IMR-90 (cell line): ENCODE measurements around the gene WWC2. TPM values are rescaled to one million over a fixed set of nuclear protein-coding genes. Genes with fewer than 3 reads are reported as not detected.

ENCODE experiments used
- ATAC-seq: fragments of 200-7000 bp; cut with Tn5 transposase; 2 replicates; pipeline ENCODE4 v1.9.1; 2020; ENCODE audit warnings: low read depth, mild to moderate bottlenecking, moderate library complexity
- BruUV-seq: library from RNA; stranded (reverse); fragments of 400-500 nt; replicated peaks from 2 replicates; lab custom pipeline; 2021; lab: Mats Ljungman, UMichigan
- CTCF ChIA-PET: fragments of 300-600 bp; formaldehyde crosslinking; extraction: SDS; loops from one replicate; lab custom pipeline; 2021; ENCODE audit warnings: antibody characterized with exemption; lab: Yijun Ruan, JAX
- POLR2A ChIA-PET: fragments of 300-600 bp; sonication (Branson Sonifier 250); formaldehyde crosslinking; loops from one replicate; lab custom pipeline; 2022; ENCODE audit warnings: antibody characterized with exemption; ENCODE audit not compliant: unreplicated experiment; lab: Charles Lee
- DNase-seq: peaks from one replicate; pipeline ENCODE4 v3.0.0; 2013
- H2AFZ ChIP-seq: replicated peaks from 2 replicates; pipeline ENCODE3; 2013; ENCODE audit warnings: low read length, mild to moderate bottlenecking; ENCODE audit not compliant: poor library complexity
- H2AK5ac ChIP-seq: 2 replicates; pipeline ENCODE4 v1.6.1; 2013; ENCODE audit warnings: low read depth, low read length, inconsistent platforms
- H2AK9ac ChIP-seq: replicated peaks from 2 replicates; pipeline ENCODE3; 2013; ENCODE audit warnings: mild to moderate bottlenecking, low read depth, low read length, moderate library complexity; ENCODE audit not compliant: poor library complexity
- H2BK120ac ChIP-seq: 2 replicates; pipeline ENCODE4 v1.6.1; 2013; ENCODE audit warnings: low read depth, low read length, inconsistent platforms
- H2BK15ac ChIP-seq: 3 replicates; pipeline ENCODE4 v1.6.1; 2013; ENCODE audit warnings: low read depth, low read length, inconsistent platforms
- H2BK20ac ChIP-seq: 2 replicates; pipeline ENCODE4 v1.6.1; 2013; ENCODE audit warnings: low read depth, mild to moderate bottlenecking, inconsistent platforms, low read length, moderate library complexity
- H2BK5ac ChIP-seq: 2 replicates; pipeline ENCODE4 v1.6.1; 2013; ENCODE audit warnings: mild to moderate bottlenecking, low read depth, low read length, inconsistent platforms; ENCODE audit not compliant: poor library complexity, severe bottlenecking
- H3K14ac ChIP-seq: replicated peaks from 2 replicates; pipeline ENCODE4 v1.6.1; 2013; ENCODE audit warnings: low read depth, low read length, inconsistent platforms
- H3K18ac ChIP-seq: 2 replicates; pipeline ENCODE4 v1.6.1; 2013; ENCODE audit warnings: low read depth, low read length, control low read depth
- H3K23ac ChIP-seq: 2 replicates; pipeline ENCODE4 v1.6.1; 2013; ENCODE audit warnings: low read depth, low read length, inconsistent platforms
- H3K27ac ChIP-seq: 2 replicates; pipeline ENCODE4 v1.5.1; 2013; ENCODE audit warnings: mild to moderate bottlenecking, control low read depth, low read length; ENCODE audit not compliant: insufficient read depth
- H3K27me3 ChIP-seq: 2 replicates; pipeline ENCODE4 v1.6.1; 2013; ENCODE audit warnings: low read length; ENCODE audit not compliant: control insufficient read depth, insufficient read depth
- H3K36me3 ChIP-seq: 2 replicates; pipeline ENCODE4 v1.6.1; 2013; ENCODE audit warnings: low read length, mixed read lengths; ENCODE audit not compliant: control insufficient read depth, insufficient read depth
- H3K4ac ChIP-seq: 2 replicates; pipeline ENCODE4 v1.6.1; 2013; ENCODE audit warnings: low read depth, low read length, inconsistent platforms
- H3K4me1 ChIP-seq: 2 replicates; pipeline ENCODE4 v1.6.1; 2013; ENCODE audit warnings: low read length, mixed read lengths; ENCODE audit not compliant: control insufficient read depth, insufficient read depth
- H3K4me2 ChIP-seq: 2 replicates; pipeline ENCODE4 v1.6.1; 2013; ENCODE audit warnings: low read depth, mild to moderate bottlenecking, control low read depth, low read length, moderate library complexity
- H3K4me3 ChIP-seq: 2 replicates; pipeline ENCODE4 v1.5.1; 2013; ENCODE audit warnings: low read depth, mild to moderate bottlenecking, control low read depth, low read length, moderate library complexity; ENCODE audit not compliant: insufficient read depth
- H3K56ac ChIP-seq: 2 replicates; pipeline ENCODE4 v1.6.1; 2013; ENCODE audit warnings: low read length, inconsistent platforms; ENCODE audit not compliant: insufficient read depth; ENCODE audit errors: extremely low read depth
- H3K79me1 ChIP-seq, 2 experiments: 2 replicates each; pipeline ENCODE4 v1.6.1; 2013; ENCODE audit warnings: low read length in 2 of 2, inconsistent platforms in 1 of 2, low read depth in 1 of 2
- H3K9ac ChIP-seq: 2 replicates; pipeline ENCODE4 v1.6.1; 2013; ENCODE audit warnings: low read depth, low read length, control low read depth
- H3K9me1 ChIP-seq: 2 replicates; pipeline ENCODE4 v1.6.1; 2013; ENCODE audit warnings: low read length, inconsistent platforms; ENCODE audit not compliant: insufficient read depth
- H3K9me3 ChIP-seq: 2 replicates; pipeline ENCODE4 v1.6.1; 2013; ENCODE audit warnings: low read length; ENCODE audit not compliant: control insufficient read depth, insufficient read depth
- H4K20me1 ChIP-seq: 2 replicates; pipeline ENCODE4 v1.6.1; 2013; ENCODE audit warnings: low read length, inconsistent platforms; ENCODE audit not compliant: insufficient read depth
- H4K5ac ChIP-seq: 2 replicates; pipeline ENCODE4 v1.6.1; 2013; ENCODE audit warnings: mild to moderate bottlenecking, low read depth, low read length, control low read depth
- H4K8ac ChIP-seq, 2 experiments: 2 replicates each; pipeline ENCODE4 v1.6.1; 2013; ENCODE audit warnings: low read depth in 2 of 2, low read length in 2 of 2, control low read depth in 1 of 2, inconsistent platforms in 1 of 2
- H4K91ac ChIP-seq: 2 replicates; pipeline ENCODE4 v1.6.1; 2013; ENCODE audit warnings: low read depth, low read length, inconsistent platforms; ENCODE audit not compliant: insufficient read depth
- BHLHE40 ChIP-seq: fragments of 150-350 bp; IDR thresholded peaks from 2 replicates; pipeline ENCODE4 v1.6.1; 2016; ENCODE audit warnings: mild to moderate bottlenecking, low read depth, low read length
- CEBPB ChIP-seq: IDR thresholded peaks from 2 replicates; pipeline ENCODE4 v1.6.1; 2012; ENCODE audit warnings: low read depth, low read length, improper control_type of control experiment
- CHD1 ChIP-seq: IDR thresholded peaks from 2 replicates; pipeline ENCODE4 v1.6.1; 2012; ENCODE audit warnings: low read depth, low read length, improper control_type of control experiment
- ELK1 ChIP-seq: fragments of 150-350 bp; IDR thresholded peaks from 2 replicates; pipeline ENCODE4 v1.6.1; 2016; ENCODE audit warnings: low read depth, mild to moderate bottlenecking, low read length, moderate library complexity, borderline replicate concordance
- FOS ChIP-seq: fragments of 150-350 bp; IDR thresholded peaks from 2 replicates; pipeline ENCODE4 v1.6.1; 2016; ENCODE audit warnings: low read depth, low read length
- MAFK ChIP-seq: IDR thresholded peaks from 2 replicates; pipeline ENCODE4 v1.6.1; 2012; ENCODE audit warnings: low read depth, low read length, improper control_type of control experiment
- MAZ ChIP-seq: IDR thresholded peaks from 2 replicates; pipeline ENCODE4 v1.6.1; 2012; ENCODE audit warnings: low read depth, mild to moderate bottlenecking, low read length, improper control_type of control experiment, moderate library complexity, borderline replicate concordance
- NFE2L2 ChIP-seq: fragments of 150-350 bp; IDR thresholded peaks from 2 replicates; pipeline ENCODE4 v1.6.1; 2016; ENCODE audit warnings: low read depth, mild to moderate bottlenecking, low read length
- POLR2A ChIP-seq: IDR thresholded peaks from 2 replicates; pipeline ENCODE4 v1.6.1; 2012; ENCODE audit warnings: mild to moderate bottlenecking, low read depth, low read length
- RAD21 ChIP-seq: IDR thresholded peaks from 2 replicates; pipeline ENCODE4 v1.6.1; 2012; ENCODE audit warnings: low read length, improper control_type of control experiment
- RCOR1 ChIP-seq: IDR thresholded peaks from 2 replicates; pipeline ENCODE4 v1.6.1; 2012; ENCODE audit warnings: mild to moderate bottlenecking, low read length, improper control_type of control experiment; ENCODE audit not compliant: insufficient replicate concordance
- RFX5 ChIP-seq: IDR thresholded peaks from 2 replicates; pipeline ENCODE4 v1.8.0; 2012; ENCODE audit warnings: low read depth, mild to moderate bottlenecking, low read length, moderate library complexity
- SMC3 ChIP-seq: fragments of 150-350 bp; IDR thresholded peaks from 2 replicates; pipeline ENCODE4 v1.6.1; 2016; ENCODE audit warnings: low read depth, mild to moderate bottlenecking, antibody characterized with exemption, low read length, moderate library complexity
- USF2 ChIP-seq: fragments of 150-350 bp; IDR thresholded peaks from 2 replicates; pipeline ENCODE4 v1.6.1; 2017; ENCODE audit warnings: mild to moderate bottlenecking, antibody characterized with exemption, low read length, low read depth
- WGBS, 2 experiments: methylation state at CpG; one replicate each; pipeline versions ENCODE4 v1.1.5 to v1.1.7; 2013; ENCODE audit warnings: missing lambda C conversion rate in 2 of 2; ENCODE audit not compliant: insufficient read length in 1 of 2; ENCODE audit errors: extremely low coverage in 2 of 2; 5-methylcytosine and 5-hydroxymethylcytosine counted together
- dilution Hi-C: fragments of 300-500 bp; cut with HindIII; formaldehyde crosslinking; loops from one replicate; pipeline ENCODE4 v1.14.3; 2018; ENCODE audit warnings: low sequenced_read_pairs; ENCODE audit not compliant: unreplicated experiment
- in situ Hi-C: fragments of 300-500 bp; cut with MboI; formaldehyde crosslinking; loops from 3 replicates; pipeline ENCODE4 v1.14.3; 2019; ENCODE audit warnings: low sequenced_read_pairs, inconsistent platforms, mixed read lengths
- intact Hi-C: fragments of 100-400 bp; cut with micrococcal nuclease; formaldehyde crosslinking; loops from 2 replicates; pipeline ENCODE4 v1.10.0; 2022
- polyA plus RNA-seq, 3 experiments: library from polyadenylated mRNA; depleted of rRNA; stranded (reverse); fragments of >200 nt; gene quantifications; 2 replicates each; pipeline ENCODE4 v1.2.3, GENCODE V29; 2012; ENCODE audit warnings: low replicate concordance in 1 of 3
- total RNA-seq: library from RNA; depleted of rRNA; stranded (reverse); fragments of >200 nt; gene quantifications from 2 replicates; pipeline ENCODE4 v1.2.3, GENCODE V29; 2012

The WWC2 gene
- total and polyA plus RNA-seq, 2 of the 4 experiments (the other 2 are of a cell fraction) = 26.6 to 27.4 TPM

- ATAC-seq (peak; percentile 86), DNase-seq (peak; percentile 91)
- Histone ChIP-seq H2BK5ac (peak overlapping the region; percentile 17), H3K4ac (peak overlapping the region; percentile 68), H3K4me2 (peak overlapping the region; percentile 44), H3K23ac (no peak overlapping the region; the same call in 1 of the 2 replicates), H3K9me1 (peaks cover 20% of the 10 kb centered on the region), H2BK15ac (peak overlapping the region; percentile 57; the same call in 1 of the 3 replicates), H3K36me3 (no peaks in the 10 kb centered on the region), H4K20me1 (peaks cover 20% of the 10 kb centered on the region), H2AK5ac (peak overlapping the region; percentile 86), H3K9ac (no peak overlapping the region), H2AK9ac (no peak overlapping the region), H2BK120ac (peak overlapping the region; percentile 39; the same call in 1 of the 2 replicates), H3K27me3 (no peaks in the 10 kb centered on the region), H2BK20ac (peak overlapping the region; percentile 50; the same call in 1 of the 2 replicates), H2AFZ (peak overlapping the region; percentile 12), H4K8ac (peak overlapping the region in 1 of 2 experiments; percentile 1; a peak in 1 of 4 replicates), H3K56ac (no peak overlapping the region), H3K4me3 (no peak overlapping the region), H3K14ac (no peak overlapping the region), H3K4me1 (peaks cover 6% of the 10 kb centered on the region), H3K9me3 (no peaks in the 10 kb centered on the region), H4K91ac (peak overlapping the region; percentile 56), H4K5ac (0 out of 2 replicates have a peak overlapping the region, but pooled peaks have one; percentile 1), H3K18ac (peak overlapping the region; percentile 42; the same call in 1 of the 2 replicates), H3K79me1 (peaks cover 38 to 71% of the 10 kb centered on the region in 2 experiments), H3K27ac (peak overlapping the region; percentile 8)
- intact Hi-C loops (no loop called here), dilution Hi-C loops (no loop called here), in situ Hi-C loops (no loop called here)
- ChIA-PET POLR2A (interaction anchor here (0.6 kb wide), 1 partner anchor 81 kb away, joined by 3 read pairs; no protein-coding TSS in a partner anchor), CTCF (interaction anchor here (0.7 kb wide), 1 partner anchor 45 kb away, joined by 3 read pairs; no protein-coding TSS in a partner anchor)
- TF ChIP-seq CHD1 = no peak
- TF ChIP-seq ELK1 = no peak
- no peak for TF ChIP-seq USF2
- peak; percentile 68 for TF ChIP-seq MAFK
- TF ChIP-seq RFX5 = no peak
- TF ChIP-seq RAD21 = no peak
- peak; percentile 88 for TF ChIP-seq CEBPB
- TF ChIP-seq POLR2A = no peak
- peak; percentile 32 for TF ChIP-seq RCOR1
- TF ChIP-seq MAZ = no peak
- peak; percentile 89 for TF ChIP-seq FOS
- TF ChIP-seq SMC3 = no peak
- TF ChIP-seq NFE2L2 = peak; percentile 72; the same call in 1 of the 2 replicates
- peak; percentile 47; the same call in 1 of the 2 replicates for TF ChIP-seq BHLHE40
- no TSS peak for BruUV-seq
- WGBS, 2 experiments = 20% methylated on average over 1 of the region's 14 CpGs; no CpG with 5 or more reads in 1 of the 2 experiments
These were observed 84.0 kb downstream of the WWC2 start for GRCh38 chr4:183182873-183183725.
